ENCODE results near the gene NFIB.

- no peak for TF ChIP-seq CTCF (conservative IDR thresholded peaks at IDR 0.05; ENCODE audit: low read length)
- TF ChIP-seq EZH2phosphoT487 (IDR thresholded peaks at IDR 0.05; ENCODE audit: borderline replicate concordance, low read depth, low read length): no peak
Observed at GRCh38 chr9:14099737-14100136, 214.2 kb downstream of the NFIB start.
